Activated T-helper 9 cell treated with anti-CD3 and anti-CD28 coated beads, Interleukin-2, amount 50 U/mL, for 16 hours (primary cell): Measurements from ENCODE around the gene TASP1.
"Not testable (repeated sequence)": the region's sequence is repeated elsewhere in the genome, so short reads cannot be mapped to it uniquely, and the experiment has no call there.

Experiments used
- DNase-seq: peaks from one replicate; pipeline ENCODE4 v3.0.0-alpha.2; 2020; ENCODE audit warnings: low read depth

TASP1 gene, protein sequence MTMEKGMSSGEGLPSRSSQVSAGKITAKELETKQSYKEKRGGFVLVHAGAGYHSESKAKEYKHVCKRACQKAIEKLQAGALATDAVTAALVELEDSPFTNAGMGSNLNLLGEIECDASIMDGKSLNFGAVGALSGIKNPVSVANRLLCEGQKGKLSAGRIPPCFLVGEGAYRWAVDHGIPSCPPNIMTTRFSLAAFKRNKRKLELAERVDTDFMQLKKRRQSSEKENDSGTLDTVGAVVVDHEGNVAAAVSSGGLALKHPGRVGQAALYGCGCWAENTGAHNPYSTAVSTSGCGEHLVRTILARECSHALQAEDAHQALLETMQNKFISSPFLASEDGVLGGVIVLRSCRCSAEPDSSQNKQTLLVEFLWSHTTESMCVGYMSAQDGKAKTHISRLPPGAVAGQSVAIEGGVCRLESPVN

DNA sequence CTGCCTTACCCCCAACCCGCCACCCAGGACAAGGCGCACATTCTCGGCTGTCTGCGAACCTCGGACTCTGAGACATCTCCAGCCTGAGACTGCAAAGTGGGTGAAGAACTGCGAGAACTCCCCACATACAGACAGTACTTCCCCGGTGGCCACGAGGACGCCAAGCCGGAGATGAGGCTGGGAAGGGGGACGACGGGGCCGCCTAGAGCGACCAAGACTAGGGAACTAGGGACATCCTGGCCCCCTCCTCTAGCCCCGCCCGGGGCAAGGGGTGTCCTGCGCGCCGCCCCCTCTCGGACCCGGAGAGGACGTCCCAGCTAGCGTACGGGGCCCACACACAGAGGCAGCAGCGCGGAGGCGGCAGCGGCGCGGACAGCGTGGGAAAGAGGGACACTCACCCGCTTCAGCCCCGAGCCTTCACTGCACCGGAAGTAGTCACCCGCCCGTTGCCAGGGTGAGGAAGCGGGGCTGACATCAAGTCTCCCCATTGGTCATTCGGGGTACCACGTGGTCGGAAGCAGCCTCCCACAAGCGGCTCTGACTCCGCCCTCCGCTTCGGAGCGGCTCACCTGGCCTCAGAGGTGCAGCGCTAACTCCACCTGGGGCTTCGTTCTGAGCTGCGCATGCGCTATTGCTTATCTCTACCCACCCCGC is at the start of gene TASP1:
TSS of gene TASP1 (minus strand) at position 437 of the 654 bp plus-strand sequence. CDS start 8,854 bp downstream, outside the sequence.
- DNase-seq: peak; percentile 93

DNA sequence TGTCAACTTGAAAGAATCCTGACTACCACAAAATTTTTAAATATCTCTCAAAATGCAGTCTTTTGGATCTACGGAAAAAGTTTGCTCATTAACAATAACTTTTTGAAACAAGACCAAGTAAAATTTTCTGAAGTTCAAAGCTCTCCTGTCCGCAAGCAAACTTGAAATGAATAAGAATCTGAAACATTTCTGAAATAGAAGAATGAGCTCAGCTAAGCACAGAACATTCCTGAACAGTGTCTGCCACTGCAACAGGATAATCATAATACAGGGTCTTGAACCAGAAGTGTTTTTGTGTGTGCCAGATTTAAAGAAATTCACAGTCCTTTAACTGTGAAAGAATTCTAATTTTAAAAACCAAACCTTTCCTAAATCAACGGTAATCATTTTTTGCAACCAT is 49.1 kb upstream of the TASP1 start:
- DNase-seq: no peak

DNA sequence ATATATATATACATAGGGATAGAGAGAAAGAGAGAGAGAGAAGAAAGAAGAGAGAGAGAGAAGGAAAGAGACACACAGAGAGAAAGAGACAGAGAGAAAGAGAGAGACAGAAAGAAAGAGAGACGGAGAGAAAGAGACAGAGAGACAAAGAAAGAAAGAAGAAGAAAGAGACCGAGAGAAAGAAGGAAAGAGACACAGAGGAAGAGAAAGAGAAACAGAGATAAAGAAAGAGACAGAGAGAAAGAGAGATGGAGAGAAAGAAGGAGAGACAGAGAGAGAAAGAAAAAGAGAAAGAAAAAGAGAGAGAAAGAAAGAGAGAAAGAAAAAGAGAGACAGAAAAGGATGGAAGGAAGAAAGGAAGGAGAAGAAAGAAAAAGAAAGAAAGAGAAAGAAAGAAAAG is 46.9 kb upstream of the TASP1 start:
- no peak for DNase-seq

DNA sequence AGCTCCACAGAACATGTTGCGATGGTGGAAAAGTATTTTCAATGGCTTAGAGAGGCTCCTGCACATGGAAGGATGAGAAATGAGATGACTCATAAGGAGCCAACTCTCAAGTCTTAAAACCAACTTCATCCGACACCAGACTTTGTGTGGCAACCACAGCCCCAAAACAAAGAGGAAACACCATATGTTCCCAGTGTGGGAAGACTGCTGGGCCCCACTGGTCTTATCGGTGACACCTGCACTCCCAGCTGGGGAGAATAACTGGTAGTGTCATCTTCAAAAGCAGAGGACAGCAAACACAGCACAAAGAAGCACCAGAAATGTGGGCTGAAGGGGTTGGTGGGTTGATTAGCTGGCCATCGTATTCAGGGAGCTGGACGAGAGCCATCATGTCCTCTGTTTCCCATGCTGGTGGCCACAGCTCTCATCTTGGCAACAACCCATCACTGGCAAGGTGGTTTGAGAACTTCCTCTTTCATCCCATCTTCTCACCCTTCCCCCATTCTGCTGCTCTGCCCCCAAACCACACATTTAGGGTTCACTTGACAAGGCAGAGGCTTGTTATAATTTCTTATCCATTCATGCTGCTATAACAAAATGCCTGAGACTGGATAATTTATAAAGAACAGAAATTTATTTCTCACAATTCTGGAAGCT is 46.0 kb upstream of the TASP1 start:
- no peak for DNase-seq

DNA sequence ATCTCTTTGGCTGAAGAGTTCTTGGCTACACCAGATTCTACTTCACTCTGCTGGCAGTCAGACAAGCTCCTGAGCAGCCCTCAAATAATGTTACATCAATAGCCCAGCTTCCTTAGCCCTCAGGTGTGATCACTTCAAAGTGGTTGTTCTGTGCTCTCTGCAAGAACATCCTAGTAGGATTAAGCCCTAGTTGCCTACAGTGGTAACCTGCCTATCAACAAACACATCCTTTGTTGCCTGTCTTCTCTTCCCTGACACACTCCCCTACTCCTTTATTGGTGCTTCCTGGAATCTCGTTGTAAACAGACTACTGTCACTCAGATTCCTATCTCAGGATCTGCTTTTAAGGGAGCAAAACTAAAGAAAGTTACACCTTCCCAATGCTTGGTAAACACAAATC is 45.1 kb upstream of the TASP1 start:
- DNase-seq: no peak

DNA sequence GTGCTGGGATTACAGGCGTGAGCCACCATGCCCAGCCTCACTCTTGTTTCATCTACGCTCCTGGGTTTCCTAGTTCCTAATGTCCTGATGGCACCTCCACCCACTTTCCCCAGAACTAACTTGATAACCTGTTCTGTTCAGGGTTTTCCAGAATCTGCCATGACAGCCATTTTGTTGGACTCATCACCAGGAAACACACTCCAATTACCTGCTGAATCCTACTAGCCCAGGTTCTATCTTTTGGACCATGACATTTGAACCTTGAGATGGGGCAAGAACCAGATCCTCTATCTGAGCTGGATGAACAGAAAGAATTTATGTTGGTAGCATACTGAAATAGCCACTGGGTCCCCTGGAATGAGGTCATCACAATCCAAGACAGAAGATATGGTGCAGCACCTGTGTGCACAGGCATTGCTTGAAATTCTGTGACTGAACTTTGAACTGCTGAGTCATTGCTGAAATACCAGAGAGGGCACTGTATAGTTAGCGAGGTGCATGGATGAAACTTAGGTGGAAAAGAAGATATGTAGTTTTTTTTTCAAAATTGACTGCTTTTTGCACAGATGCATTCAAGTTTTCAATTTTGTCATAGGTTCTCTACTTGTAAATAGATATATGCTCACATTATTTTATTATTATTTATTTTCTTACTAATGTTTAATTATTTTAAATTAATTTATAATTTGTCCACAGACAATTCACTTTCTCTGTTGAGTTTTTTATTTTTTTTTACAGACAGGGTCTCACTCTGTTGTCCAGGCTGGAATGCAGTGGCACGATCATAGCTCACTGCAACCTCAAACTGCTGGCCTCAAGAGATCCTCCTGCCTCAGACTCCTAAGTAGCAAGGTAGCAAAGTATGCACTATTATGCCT is 42.8 kb upstream of the TASP1 start:
- no peak for DNase-seq

DNA sequence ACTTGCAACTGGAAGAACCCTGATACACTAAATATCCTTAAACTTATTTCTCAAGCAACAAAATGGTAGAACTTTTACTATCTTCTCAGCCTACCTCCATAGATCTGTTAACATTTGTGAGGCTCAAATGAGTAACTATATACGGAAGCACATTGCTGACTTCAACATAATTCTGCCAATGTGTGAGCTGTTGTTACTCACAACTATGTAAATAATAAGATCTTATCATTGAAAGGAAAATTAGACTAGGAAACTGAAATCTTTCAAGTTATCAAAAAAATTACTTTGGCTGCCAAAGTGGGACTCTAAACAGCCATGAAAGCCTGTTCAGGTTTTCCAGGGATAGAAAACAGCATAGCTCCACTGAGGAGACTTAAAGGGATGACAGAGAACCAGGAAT is 40.2 kb upstream of the TASP1 start:
- DNase-seq: no peak

DNA sequence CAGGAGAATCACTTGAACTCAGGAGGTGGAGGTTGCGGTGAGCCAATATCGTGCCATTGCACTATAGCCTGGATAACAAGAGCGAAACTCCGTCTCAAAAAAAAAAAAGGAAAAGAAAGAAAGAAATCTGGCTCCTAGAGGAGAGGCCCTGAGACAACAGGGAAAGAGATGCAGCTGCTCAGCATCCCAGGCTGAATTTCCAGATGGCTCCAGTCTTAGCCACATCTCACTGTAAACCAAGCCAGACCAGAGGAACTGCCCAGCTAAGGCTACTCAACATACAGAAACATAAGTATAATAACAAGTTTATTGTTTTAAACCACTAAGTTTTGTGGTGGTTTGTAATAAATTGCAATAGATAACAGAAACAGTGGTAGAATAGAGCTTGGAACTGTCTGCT is 38.5 kb upstream of the TASP1 start:
- no peak for DNase-seq

DNA sequence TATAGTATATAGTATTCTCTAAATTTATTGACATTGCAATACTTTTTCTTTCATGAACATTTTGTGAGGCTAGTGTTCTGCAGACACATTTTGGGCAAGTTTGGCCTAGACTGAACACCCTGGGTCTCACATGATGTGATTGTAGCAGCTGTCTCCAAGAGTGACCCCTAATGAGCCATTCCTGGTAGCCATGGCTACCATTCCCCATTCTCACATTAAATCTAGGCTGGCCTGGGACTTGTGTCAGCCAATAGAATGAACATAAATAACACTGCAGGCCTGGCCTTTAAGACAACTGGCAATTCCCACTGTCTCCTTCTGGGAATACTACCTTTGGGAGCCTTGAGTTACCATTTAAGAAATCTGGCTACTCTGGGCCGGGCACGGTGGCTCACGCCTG is 38.0 kb upstream of the TASP1 start:
- DNase-seq: no peak

DNA sequence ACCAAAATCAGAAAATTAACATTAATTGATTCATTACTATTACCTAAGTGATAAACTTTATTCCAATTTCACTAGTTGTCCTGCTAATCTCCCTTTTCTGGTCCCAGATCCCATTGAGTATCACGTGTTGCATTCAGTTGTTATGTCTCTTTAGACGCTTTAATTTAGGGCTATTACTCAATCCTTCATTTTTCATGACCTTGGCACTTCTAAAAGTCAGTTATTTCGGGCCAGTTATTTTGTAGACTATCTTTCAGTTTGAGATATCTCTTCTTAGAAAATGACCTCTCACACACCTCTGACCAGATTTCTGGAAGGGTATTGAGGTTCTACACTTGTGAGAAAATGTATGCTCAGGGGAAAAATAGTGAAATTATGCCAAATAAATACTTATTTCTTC is 34.0 kb upstream of the TASP1 start:
- no peak for DNase-seq

DNA sequence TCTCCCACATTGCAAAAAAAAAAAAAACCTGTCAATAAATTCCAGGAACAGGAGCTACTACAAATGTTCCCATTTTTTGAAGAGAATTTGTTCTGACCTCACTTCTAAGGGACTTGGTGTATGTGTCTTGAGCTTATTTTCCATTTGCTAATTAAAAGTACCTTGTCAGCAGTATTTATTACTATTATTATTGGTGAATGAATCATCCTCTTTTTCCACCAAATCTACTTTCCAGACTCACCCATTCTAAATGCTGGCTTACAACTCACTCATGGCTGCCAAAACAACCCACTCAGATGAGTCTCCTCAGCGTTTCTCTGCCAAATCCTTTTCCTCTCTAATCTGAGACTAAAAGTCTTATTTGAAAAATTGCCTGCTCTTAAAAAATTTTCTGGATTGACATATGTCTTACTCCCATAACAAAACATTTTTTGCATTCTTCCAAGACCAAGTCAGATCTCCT is 33.2 kb upstream of the TASP1 start:
- DNase-seq: no peak

DNA sequence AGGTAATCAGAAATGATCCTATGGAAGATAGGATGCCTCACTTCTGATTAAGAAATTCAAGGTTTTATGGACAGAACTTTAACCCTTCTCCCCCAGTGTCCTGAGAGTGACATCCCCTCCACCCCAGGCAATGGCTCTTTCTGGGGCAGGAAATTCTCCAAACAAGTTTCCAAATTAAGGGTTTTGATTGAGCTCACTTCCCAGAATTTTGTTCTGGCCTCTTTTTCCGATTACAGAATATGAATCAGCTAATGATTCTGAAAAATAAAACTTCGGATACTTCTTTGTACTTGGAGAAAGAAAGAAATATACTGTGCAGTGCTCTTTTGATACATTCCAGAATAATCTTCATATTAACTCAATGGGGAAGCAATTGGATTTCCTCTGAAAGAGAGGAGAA is 32.8 kb upstream of the TASP1 start:
- DNase-seq: no peak

DNA sequence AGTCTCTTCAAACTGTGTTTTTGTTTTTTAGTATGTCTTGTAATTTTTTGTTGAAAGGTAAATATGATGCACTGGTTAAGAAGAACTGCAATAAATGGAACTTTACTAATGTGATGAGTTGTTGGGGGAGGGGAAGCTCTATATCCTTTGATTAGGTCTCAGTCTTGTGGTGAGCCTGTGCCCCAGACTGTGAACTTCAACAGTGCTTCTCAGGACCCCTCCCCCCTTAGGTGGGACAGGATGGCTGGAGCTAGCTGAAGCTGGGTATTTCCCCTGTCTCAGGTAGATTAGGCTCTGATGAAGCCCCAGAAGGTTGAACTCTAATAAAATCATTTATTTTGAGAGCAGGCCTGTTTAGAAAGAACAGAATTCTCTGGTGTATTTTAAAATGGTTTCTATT is 31.4 kb upstream of the TASP1 start:
- no peak for DNase-seq

DNA sequence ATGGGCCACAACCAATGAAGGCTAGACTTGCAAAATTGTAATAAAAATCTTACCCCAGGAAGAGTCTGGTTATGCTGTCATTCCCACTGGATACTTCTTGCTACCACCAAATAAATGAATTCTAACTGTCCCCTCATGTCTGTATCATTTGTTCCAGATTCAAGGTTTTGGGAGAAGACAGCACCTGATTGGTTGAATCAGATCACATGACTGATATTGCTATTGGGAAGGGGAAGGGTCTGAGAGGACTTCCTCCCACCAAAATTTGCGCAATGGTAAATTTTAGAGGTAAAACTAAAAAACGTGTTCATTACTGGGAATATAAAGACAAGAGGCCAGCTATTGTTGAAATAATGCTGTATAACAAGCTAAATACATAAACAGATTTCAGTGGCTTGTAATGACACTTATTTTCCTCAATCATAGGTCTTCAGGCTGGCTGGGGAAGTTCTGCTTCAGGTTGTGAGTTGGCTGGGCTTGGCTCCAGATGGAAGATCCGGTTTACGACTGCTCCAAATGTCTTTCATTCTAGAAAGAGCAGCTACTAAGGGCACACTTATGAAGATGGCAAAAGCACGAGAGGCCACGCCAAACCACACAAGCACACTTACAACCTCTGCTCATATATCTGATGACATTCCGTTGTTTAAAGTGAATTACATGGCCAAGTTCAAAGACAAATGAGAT is 27.1 kb upstream of the TASP1 start:
- no peak for DNase-seq

DNA sequence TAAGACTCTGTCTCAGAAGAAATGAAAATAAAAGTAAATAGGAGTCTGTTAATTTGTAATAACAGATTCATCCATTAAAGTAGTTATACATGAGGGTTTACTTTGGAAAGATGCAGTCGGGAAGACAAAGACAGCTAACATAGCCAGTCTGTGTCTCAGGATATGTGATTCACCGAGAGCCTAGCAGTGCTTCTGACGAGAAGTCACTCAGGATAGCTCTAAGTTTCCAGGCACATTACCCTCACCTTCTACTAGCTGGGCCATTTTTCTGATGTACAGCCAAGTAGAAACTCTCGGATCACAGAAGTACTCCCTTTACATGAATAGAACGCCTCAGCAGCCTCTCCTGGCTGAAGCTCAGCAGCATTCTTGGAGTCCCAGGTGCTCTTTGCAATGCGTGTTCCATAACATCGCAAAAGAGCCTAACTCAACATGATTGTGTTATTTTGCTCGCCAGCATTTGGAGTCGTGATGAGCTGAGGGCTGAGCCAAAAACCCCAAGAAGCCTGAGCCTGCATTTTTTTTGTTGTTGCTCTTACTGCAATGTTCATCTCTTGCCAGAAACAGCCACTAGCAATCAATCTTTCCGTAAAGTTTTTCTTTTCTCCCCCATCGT is 22.4 kb upstream of the TASP1 start:
- no peak for DNase-seq

DNA sequence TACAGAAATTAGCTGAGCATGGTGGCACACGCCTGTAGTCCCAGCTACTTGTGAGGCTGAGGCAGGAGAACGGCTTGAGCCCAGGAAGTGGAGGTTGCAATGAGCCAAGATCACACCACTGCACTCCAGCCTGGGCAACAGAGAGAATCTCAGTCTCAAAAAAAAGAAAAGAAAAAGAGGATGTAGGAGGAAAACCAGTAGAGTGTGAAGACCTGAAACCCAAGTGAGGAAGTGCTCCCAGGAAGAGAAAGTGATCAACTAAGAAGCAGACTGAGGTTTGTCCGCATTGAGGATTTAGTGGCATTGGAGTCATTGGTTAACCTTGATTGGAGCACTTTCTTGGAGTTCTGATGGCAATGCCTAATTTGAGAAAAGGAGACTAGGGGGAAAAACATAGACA is 20.6 kb upstream of the TASP1 start:
- DNase-seq: no peak

DNA sequence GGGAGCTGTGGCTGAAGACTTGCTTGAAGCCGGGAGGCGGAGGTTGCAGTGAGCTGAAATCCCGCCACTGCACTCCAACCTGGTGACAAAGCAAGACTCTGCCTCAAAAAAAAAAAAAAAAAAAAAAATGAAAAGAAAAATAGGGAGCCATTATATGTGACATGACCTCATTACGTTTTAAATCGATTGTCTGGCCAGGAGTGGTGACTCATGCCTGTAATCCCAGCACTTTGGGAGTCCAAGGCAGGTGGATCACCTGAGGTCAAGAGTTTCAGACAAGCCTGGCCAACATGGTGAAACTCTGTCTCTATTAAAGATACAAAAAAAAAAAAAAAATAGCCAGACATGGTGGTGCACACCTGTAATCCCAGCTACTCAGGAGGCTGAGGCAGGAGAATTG is 19.3 kb upstream of the TASP1 start:
- not testable (repeated sequence) for DNase-seq

DNA sequence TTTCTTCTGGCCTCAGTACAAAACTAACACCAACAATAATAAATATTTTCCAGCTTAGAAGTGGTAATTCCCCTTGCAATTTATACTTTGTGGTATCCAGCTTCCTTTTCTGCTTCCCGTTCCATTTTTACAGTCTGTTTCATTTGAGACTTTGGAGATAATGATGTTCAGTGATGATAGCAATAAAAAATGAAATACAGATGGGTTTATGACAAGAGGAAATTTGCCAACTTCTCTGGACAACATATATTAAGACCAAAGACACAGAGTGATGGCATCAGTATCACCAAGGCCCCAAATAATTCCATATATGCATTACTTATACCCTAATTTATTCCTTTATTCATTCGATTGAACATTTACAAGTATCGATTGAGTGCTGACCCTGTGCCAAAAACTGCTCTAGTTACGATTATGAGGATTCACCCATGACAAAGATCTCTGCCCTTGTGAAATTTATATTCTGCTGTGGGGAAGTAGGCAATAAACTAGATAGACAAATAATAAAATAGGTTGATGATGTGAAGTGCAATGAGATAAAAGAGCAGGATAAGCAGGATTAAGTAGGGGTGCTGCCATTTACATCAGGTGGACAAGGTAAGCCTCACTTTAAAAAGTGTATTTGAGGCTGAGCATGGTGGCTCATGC is 18.1 kb upstream of the TASP1 start:
- no peak for DNase-seq

DNA sequence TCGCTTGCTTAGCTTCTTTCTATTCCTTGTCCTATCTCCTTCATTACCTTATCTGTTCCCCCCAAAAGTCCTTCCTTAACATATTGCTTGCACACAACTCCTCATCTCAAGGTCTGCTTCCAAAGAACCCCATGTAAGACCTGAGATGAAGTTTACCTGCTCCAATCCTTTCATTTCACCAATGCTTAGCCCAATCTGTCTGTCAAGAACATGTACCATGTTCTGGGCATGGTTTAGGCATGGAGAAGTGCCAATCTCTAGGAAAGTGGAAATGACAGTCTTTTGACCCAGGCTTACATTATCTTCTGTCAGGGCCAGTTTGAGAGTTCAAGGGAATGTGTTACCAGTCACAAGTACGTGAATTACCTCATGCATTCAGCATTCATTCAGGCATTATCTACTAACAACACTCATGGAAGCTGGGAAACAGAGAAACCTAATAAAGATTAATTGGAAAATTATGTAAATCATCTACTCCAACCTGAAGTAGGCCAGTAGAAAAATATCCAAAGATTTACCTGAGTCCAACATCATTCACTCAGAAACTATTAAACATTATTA is 15.8 kb upstream of the TASP1 start:
- DNase-seq: no peak

DNA sequence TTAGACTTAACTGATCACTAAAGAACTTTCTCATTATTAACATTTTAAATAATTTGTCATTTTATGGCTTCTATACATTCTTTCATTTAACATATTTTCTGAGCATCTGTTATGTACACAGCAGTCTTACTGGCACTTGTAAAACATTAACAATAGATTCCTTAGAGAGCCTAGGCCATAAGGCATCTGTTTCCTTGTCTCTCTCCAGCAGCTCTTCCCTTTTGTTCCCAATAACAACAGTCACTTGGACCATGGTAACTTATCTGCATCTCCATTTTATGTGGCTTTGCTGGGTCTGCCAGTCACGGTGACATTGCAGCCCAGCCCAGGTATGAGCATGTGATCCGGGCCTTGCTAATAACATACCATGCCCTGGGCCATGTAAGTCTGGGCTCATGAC is 11.7 kb upstream of the TASP1 start:
- no peak for DNase-seq
